Loucy (cell line): Measurements from ENCODE around the gene DNMBP.

ENCODE experiments used
- H2AFZ ChIP-seq: fragments of 200-600 bp; sonication (generic); 2 replicates; pipeline ENCODE4 v1.6.0; 2016; ENCODE audit warnings: antibody characterized with exemption, mild to moderate bottlenecking, low read length, moderate library complexity
- H3F3A ChIP-seq: fragments of 200-600 bp; 2 replicates; pipeline ENCODE4 v1.6.0; 2016; ENCODE audit warnings: antibody characterized with exemption, low read depth, mild to moderate bottlenecking
- H3K27me3 ChIP-seq: fragments of 200-600 bp; sonication (generic); 2 replicates; pipeline ENCODE4 v1.6.1; 2014; ENCODE audit warnings: low read length, mild to moderate bottlenecking; ENCODE audit not compliant: insufficient read depth, poor library complexity, severe bottlenecking
- H3K36me3 ChIP-seq: fragments of 200-600 bp; sonication (generic); 2 replicates; pipeline ENCODE4 v1.6.1; 2016; ENCODE audit warnings: low read length; ENCODE audit not compliant: insufficient read depth
- H3K4me1 ChIP-seq: fragments of 200-600 bp; sonication (generic); 2 replicates; pipeline ENCODE4 v1.5.1; 2014; ENCODE audit warnings: low read length, mild to moderate bottlenecking; ENCODE audit not compliant: insufficient read depth, poor library complexity, severe bottlenecking
- H3K4me2 ChIP-seq: fragments of 200-600 bp; sonication (generic); 2 replicates; pipeline ENCODE4 v1.6.0; 2014; ENCODE audit warnings: antibody characterized with exemption, low read length, low read depth, mild to moderate bottlenecking; ENCODE audit not compliant: poor library complexity, severe bottlenecking
- H3K4me3 ChIP-seq: fragments of 200-600 bp; sonication (generic); 2 replicates; pipeline ENCODE4 v1.5.1; 2014; ENCODE audit warnings: low read length, mild to moderate bottlenecking, mixed read lengths; ENCODE audit not compliant: poor library complexity, severe bottlenecking
- H3K79me2 ChIP-seq: fragments of 200-600 bp; sonication (generic); 2 replicates; pipeline ENCODE4 v1.6.1; 2014; ENCODE audit warnings: low read length; ENCODE audit not compliant: insufficient read depth
- H3K9ac ChIP-seq: fragments of 200-600 bp; sonication (generic); 2 replicates; pipeline ENCODE4 v1.6.0; 2014; ENCODE audit warnings: mild to moderate bottlenecking, low read depth, low read length, moderate library complexity; ENCODE audit not compliant: poor library complexity, severe bottlenecking
- H3K9me2 ChIP-seq: fragments of 200-600 bp; sonication (generic); replicated peaks from 2 replicates; pipeline ENCODE4 v1.6.1; 2016; ENCODE audit warnings: low read depth, low read length, mixed read lengths
- H3K9me3 ChIP-seq: fragments of 200-600 bp; sonication (generic); 2 replicates; pipeline ENCODE4 v1.6.1; 2014; ENCODE audit warnings: mild to moderate bottlenecking, antibody characterized with exemption, low read length, low read depth; ENCODE audit not compliant: insufficient read depth
- H4K20me1 ChIP-seq: fragments of 200-600 bp; sonication (generic); 2 replicates; pipeline ENCODE4 v1.6.0; 2014; ENCODE audit warnings: antibody characterized with exemption, low read length, mild to moderate bottlenecking; ENCODE audit not compliant: insufficient read depth, poor library complexity, severe bottlenecking
- EZH2phosphoT487 ChIP-seq: fragments of 200-600 bp; IDR thresholded peaks from 2 replicates; pipeline ENCODE4 v1.6.1; 2018; ENCODE audit warnings: antibody characterized with exemption, mild to moderate bottlenecking, moderate library complexity, borderline replicate concordance
- TF ChIP-seq, protein P1 (sequence below): fragments of 200-600 bp; sonication (generic); conservative IDR thresholded peaks from 2 replicates; pipeline ENCODE4 v1.5.1; 2014; ENCODE audit warnings: mild to moderate bottlenecking, antibody characterized with exemption, low read length

The DNMBP gene

DNA sequence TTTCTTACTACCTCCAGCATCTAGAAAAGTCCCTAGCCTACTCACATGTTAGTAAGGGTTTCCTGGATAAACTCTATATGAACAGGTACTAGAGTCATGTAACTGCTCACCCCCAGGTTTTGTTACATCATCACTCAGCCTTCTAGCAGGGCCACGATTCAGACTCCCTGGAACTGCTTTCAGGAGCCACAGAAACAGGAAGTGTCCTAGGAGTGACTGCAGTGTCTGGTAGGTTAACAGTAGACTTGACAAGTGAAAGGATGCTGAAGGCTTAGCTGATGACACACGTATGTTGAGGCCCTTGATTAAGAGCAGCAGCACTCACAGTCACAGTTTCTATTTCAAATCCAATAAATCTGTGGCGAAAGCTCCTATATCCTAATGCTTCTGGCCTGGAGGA is 101.2 kb downstream of the DNMBP start:
- Histone ChIP-seq H3K36me3 (peaks cover 22% of the 10 kb centered on the region; the same call in 1 of the 2 replicates), H3K4me1 (no peaks in the 10 kb centered on the region)

DNA sequence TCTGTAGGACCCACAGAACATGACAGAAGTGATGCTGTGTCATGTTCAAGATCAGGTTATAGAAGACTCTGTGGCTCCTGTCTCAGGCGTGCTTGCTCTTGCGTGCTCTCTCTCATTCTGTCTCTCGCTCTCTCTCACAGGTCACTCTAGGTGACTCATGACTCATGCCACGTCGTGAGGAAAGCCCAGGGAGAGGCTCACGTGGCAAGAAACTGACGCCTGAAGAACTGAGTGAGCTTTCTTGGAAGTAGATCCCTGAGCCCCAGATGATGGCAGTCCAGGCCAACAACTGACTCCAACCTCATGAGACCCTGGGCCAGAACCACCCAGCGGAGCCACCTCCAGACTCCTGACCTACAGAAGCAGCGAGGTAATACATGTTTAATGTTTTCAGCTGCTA is 103.3 kb downstream of the DNMBP start:
- H4K20me1 ChIP-seq, result no peaks in the 10 kb centered on the region
- H3K9me3 ChIP-seq, result no peaks in the 10 kb centered on the region
- TF ChIP-seq, protein P1, sequence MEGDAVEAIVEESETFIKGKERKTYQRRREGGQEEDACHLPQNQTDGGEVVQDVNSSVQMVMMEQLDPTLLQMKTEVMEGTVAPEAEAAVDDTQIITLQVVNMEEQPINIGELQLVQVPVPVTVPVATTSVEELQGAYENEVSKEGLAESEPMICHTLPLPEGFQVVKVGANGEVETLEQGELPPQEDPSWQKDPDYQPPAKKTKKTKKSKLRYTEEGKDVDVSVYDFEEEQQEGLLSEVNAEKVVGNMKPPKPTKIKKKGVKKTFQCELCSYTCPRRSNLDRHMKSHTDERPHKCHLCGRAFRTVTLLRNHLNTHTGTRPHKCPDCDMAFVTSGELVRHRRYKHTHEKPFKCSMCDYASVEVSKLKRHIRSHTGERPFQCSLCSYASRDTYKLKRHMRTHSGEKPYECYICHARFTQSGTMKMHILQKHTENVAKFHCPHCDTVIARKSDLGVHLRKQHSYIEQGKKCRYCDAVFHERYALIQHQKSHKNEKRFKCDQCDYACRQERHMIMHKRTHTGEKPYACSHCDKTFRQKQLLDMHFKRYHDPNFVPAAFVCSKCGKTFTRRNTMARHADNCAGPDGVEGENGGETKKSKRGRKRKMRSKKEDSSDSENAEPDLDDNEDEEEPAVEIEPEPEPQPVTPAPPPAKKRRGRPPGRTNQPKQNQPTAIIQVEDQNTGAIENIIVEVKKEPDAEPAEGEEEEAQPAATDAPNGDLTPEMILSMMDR, result no peak
- no peak for TF ChIP-seq EZH2phosphoT487
- H3K9me2 ChIP-seq, result no peaks in the 10 kb centered on the region
- no peak overlapping the region for H3K9ac ChIP-seq
- H3K27me3 ChIP-seq, result no peaks in the 10 kb centered on the region
- H3K36me3 ChIP-seq, result peaks cover 22% of the 10 kb centered on the region; the same call in 1 of the 2 replicates
- no peak overlapping the region for H3K4me3 ChIP-seq
- H3K4me2 ChIP-seq, result no peak overlapping the region
- H2AFZ ChIP-seq, result no peak overlapping the region
- no peaks in the 10 kb centered on the region for H3K79me2 ChIP-seq
- no peaks in the 10 kb centered on the region for H3K4me1 ChIP-seq
- no peaks in the 10 kb centered on the region for H3F3A ChIP-seq

More for the DNA sequence above, 101.2 kb downstream of the DNMBP start:
- Histone ChIP-seq H3K4me3 (no peak overlapping the region), H3K27me3 (no peaks in the 10 kb centered on the region), H3K79me2 (no peaks in the 10 kb centered on the region), H3K9me3 (no peaks in the 10 kb centered on the region), H2AFZ (no peak overlapping the region), H3F3A (no peaks in the 10 kb centered on the region), H3K4me2 (no peak overlapping the region), H3K9ac (no peak overlapping the region), H3K9me2 (no peaks in the 10 kb centered on the region), H4K20me1 (no peaks in the 10 kb centered on the region)
- TF ChIP-seq, protein P1, result no peak
- no peak for TF ChIP-seq EZH2phosphoT487

DNA sequence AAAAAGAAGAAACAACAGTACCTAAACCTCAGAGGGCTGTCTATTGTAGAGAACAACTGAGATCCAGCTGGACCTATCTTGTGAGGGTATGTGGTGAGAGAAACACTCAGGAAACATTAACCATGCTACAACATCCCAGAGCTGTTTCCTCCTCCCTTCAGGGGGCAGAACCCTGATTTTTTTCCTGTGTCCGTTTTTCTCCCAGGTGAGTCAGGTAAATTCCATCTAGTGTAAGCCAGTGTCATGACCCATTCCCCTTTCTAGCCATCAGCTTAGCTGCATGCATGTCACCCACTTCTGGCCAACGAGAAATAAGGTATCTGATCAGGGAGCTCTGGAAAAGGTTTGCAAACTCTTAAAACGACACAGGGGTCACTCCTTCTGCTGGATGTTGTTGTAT is 103.8 kb downstream of the DNMBP start:
- no peaks in the 10 kb centered on the region for H3K79me2 ChIP-seq
- H3K4me3 ChIP-seq, result no peak overlapping the region
- no peaks in the 10 kb centered on the region for H3K27me3 ChIP-seq
- no peak overlapping the region for H2AFZ ChIP-seq
- H3K9ac ChIP-seq, result no peak overlapping the region
- no peaks in the 10 kb centered on the region for H3K9me3 ChIP-seq
- no peak overlapping the region for H3K4me2 ChIP-seq
- peaks cover 22% of the 10 kb centered on the region; the same call in 1 of the 2 replicates for H3K36me3 ChIP-seq
- TF ChIP-seq EZH2phosphoT487, result no peak
- TF ChIP-seq, protein P1, result no peak
- H4K20me1 ChIP-seq, result no peaks in the 10 kb centered on the region
- H3F3A ChIP-seq, result no peaks in the 10 kb centered on the region
- H3K4me1 ChIP-seq, result no peaks in the 10 kb centered on the region
- H3K9me2 ChIP-seq, result no peaks in the 10 kb centered on the region
